ENCODE data around the gene PLAAT4.
"Not testable (repeated sequence)": the region's sequence is repeated elsewhere in the genome, so short reads cannot be mapped to it uniquely, and the experiment has no call there.

Gene PLAAT4

GRCh38 chr11:63573881-63574855 is 37.6 kb downstream of the PLAAT4 start:
- DNase-seq (ENCODE audit: low read depth), result no peak

GRCh38 chr11:63574856-63575602 is 38.4 kb downstream of the PLAAT4 start:
- DNase-seq (ENCODE audit: low read depth), result no peak

- not testable (repeated sequence) for DNase-seq (ENCODE audit: low read depth)
Measured at GRCh38 chr11:63578882-63579281, 42.3 kb downstream of the PLAAT4 start.

GRCh38 chr11:63581224-63581623 is 44.6 kb downstream of the PLAAT4 start:
- not testable (repeated sequence) for DNase-seq (ENCODE audit: low read depth)

GRCh38 chr11:63583357-63583677 is 46.7 kb downstream of the PLAAT4 start:
- DNase-seq (ENCODE audit: low read depth), result no peak

GRCh38 chr11:63586451-63587166 is 50.0 kb downstream of the PLAAT4 start:
- no peak for DNase-seq (ENCODE audit: low read depth)

GRCh38 chr11:63589000-63589399 is 52.4 kb downstream of the PLAAT4 start:
- no peak for DNase-seq (ENCODE audit: low read depth)

GRCh38 chr11:63590024-63590788 is 53.6 kb downstream of the PLAAT4 start:
- no peak for DNase-seq (ENCODE audit: low read depth)

GRCh38 chr11:63592975-63593395 is 56.4 kb downstream of the PLAAT4 start:
- DNase-seq (ENCODE audit: low read depth), result no peak

GRCh38 chr11:63595296-63595695 is 58.7 kb downstream of the PLAAT4 start:
- no peak for DNase-seq (ENCODE audit: low read depth)

All from stimulated activated CD8-positive, alpha-beta memory T cell treated with anti-CD3 and anti-CD28 coated beads, Interleukin-15, amount 100 ng/mL, for 24 hours (primary cell).